Cardiac fibroblast (primary cell): ENCODE data around the gene ADM2.
"Not testable (repeated sequence)": the region's sequence is repeated elsewhere in the genome, so short reads cannot be mapped to it uniquely, and the experiment has no call there.

Experiments
- DNase-seq, 2 donors: peaks; one replicate each; pipeline versions ENCODE4 v3.0.0 to v3.0.0-alpha.2; 2010; ENCODE audit warnings: low read depth in 2 of 2
- H3K4me3 ChIP-seq, 2 donors: replicated peaks in 1 of 2; 1 replicate in 1 of 2; 2 replicates in 1 of 2; pipeline ENCODE4 v1.5.1; 2011; ENCODE audit warnings: low read depth in 2 of 2, low read length in 2 of 2, mild to moderate bottlenecking in 2 of 2, moderate library complexity in 1 of 2
- TF ChIP-seq, protein P1 (sequence below): IDR thresholded peaks from one replicate; pipeline ENCODE4 v1.5.1; 2011; ENCODE audit warnings: low read depth, mild to moderate bottlenecking, low read length, inconsistent platforms

Gene ADM2

DNA sequence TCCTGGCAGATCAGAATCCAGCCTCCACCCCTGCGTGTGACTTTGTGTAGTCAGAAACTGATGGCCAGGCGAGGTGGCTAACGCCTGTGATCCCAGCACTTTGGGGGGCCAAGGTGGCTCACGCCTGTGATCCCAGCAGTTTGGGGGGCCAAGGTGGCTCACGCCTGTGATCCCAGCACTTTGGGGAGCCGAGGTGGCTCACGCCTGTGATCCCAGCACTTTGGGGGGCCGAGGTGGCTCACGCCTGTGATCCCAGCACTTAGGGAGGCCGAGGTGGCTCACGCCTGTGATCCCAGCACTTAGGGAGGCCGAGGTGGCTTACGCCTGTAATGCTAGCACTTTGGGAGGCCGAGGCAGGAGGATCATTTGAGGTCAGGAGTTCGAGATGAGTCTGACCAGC lies 31.8 kb downstream of the ADM2 start:
- DNase-seq = no peak
- no peak overlapping the region for H3K4me3 ChIP-seq
- TF ChIP-seq, protein P1, sequence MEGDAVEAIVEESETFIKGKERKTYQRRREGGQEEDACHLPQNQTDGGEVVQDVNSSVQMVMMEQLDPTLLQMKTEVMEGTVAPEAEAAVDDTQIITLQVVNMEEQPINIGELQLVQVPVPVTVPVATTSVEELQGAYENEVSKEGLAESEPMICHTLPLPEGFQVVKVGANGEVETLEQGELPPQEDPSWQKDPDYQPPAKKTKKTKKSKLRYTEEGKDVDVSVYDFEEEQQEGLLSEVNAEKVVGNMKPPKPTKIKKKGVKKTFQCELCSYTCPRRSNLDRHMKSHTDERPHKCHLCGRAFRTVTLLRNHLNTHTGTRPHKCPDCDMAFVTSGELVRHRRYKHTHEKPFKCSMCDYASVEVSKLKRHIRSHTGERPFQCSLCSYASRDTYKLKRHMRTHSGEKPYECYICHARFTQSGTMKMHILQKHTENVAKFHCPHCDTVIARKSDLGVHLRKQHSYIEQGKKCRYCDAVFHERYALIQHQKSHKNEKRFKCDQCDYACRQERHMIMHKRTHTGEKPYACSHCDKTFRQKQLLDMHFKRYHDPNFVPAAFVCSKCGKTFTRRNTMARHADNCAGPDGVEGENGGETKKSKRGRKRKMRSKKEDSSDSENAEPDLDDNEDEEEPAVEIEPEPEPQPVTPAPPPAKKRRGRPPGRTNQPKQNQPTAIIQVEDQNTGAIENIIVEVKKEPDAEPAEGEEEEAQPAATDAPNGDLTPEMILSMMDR = no peak

DNA sequence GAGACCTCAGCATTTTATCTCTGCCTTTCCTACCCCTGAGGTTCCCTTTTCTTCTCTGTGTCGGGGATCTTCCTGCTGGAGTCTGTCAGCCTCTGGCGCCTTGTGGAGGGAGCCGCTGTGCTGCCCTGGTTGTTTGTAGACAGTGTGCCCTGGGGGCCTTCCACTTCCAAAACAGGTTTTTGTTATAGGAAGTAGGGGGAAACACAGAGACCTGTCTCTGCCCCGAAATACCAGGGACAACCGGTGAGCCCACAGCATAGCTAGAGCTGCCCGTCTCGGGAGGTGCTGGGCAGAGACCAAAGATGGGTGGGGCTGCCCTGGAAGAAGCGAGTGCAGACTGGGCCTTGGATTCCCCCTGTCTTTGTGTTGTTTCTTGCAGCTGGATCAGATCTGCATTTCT lies 34.7 kb downstream of the ADM2 start:
- DNase-seq = no peak

DNA sequence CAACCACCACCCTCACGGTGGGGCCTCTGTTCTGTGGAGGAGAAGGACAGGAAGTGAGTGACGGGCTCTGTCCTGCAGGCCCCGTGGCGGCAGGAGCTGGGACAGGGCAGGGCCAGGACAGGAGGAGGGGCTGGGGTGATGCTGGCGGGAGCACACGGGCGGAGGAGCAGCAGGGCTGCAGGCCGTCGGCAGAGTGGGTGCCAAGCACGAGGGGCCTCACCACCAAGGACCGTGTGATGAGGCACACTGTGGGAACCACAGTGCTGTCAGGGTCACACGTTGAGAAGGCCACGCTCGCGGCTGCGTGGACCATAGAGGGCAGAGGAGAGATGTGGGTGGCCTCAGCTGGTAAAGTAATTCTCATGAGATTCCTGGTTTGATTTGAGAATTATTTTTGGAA lies 35.5 kb downstream of the ADM2 start:
- H3K4me3 ChIP-seq = no peak overlapping the region
- DNase-seq = no peak
- TF ChIP-seq, protein P1 = no peak

More for the DNA sequence above, 34.7 kb downstream of the ADM2 start:
- no peak overlapping the region for H3K4me3 ChIP-seq
- TF ChIP-seq, protein P1 = no peak

DNA sequence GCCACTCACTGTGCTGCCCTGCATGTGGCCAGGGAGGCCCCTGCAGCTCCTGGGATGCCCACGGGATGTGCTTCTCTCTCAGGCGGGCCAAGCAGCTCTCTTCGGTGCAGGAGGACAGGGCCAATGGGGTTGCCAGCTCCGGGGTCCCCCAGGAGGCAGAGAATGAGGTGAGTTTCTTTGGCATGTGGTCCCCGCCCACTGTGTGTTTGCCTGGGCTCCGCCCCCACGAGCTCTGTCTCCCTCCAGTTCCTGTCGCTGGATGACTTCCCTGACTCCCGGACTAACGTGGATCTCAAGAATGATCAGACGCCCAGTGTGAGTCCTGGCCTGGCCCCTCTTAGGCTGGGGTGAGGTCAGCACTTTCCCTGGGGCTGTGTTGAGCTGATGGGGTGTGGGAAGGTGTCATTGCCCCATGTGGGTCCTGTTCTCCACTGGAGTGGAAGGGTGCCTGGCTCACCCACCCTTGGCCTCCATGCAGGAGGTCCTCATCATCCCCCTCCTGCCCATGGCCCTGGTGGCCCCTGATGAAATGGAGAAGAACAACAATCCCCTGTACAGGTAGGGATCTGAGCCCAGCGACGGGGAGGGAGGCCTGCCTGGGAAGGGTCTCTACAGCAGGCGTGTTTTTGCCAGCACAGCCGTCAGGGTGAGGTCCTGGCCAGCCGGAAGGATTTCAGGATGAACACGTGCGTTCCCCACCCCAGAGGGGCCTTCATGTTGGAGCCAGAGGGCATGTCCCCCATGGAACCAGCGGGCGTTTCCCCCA lies 36.3 kb downstream of the ADM2 start:
- H3K4me3 ChIP-seq = no peak overlapping the region
- TF ChIP-seq, protein P1 = no peak
- DNase-seq = no peak

DNA sequence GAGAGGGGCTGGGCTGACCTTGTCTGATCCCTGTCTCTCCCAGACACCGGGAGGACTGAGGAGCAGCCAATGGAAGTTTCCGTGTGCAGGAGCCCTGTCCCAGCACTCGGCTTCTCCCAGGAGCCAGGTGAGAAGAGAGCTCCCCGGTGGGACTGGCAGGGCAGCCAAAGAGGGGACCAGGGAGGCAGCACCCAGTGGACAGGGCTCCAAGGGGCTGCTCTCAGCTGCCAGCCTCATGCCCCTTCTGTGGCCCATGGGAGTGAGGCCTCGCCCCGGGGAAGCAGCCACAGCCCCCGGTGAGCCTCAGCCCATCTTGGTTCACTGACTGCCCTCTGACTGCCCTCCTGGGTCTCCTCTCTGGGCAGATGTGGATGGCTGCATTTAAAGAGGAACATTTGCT lies 37.3 kb downstream of the ADM2 start:
- DNase-seq = no peak
- TF ChIP-seq, protein P1 = no peak

DNA sequence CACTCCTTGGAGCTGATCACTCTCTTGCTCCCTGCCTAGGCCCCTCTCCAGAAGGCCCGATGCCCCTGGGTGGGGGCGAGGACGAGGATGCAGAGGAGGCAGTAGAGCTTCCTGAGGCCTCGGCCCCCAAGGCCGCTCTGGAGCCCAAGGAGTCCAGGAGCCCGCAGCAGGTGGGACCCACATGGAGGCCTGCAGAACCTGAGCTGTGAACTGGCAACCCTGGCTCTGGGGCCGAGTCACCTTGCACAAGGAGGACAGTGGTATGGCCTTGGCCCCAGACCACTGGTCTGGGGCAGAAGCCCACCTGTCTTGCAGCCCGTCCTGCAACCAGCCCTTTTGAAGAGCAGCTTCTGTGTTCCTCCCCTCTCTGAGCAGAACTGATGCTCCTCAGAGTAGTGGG lies 37.8 kb downstream of the ADM2 start:
- no peak for DNase-seq
- TF ChIP-seq, protein P1 = no peak
- H3K4me3 ChIP-seq = no peak overlapping the region

More for the DNA sequence above, 37.3 kb downstream of the ADM2 start:
- no peak overlapping the region for H3K4me3 ChIP-seq

DNA sequence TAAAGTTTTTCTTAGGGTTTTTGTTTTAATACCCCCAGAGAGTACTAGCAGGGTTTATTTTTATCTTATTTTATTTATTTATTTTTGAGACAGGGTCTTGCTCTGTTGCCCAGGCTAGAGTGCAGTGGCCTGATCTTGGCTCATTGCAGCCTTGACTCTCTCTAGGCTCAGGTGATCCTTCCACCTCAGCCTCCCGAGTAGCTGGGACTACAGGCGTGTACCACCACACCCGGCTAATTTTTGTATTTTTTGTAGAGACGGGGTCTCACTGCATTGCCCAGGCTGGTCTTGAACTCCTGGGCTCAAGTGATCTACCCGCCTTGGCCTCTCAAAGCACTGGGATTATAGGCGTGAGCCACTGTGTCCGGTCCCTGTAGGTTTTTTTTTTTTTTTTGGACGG lies 38.8 kb downstream of the ADM2 start:
- DNase-seq, H3K4me3 ChIP-seq: not testable (repeated sequence)
